Ascending aorta (tissue), 2 donors: Measurements from ENCODE around the gene FOSL1. TPM values are rescaled to one million over a fixed set of nuclear protein-coding genes. Genes with fewer than 3 reads are reported as not detected.

Source experiments
- DNase-seq, 2 donors: peaks; one replicate each; pipeline ENCODE4 v3.0.0-alpha.2; 2019; ENCODE audit warnings: low spot score in 2 of 2
- H3K27ac ChIP-seq, 2 donors: fragments of 200-600 bp; sonication (generic); one replicate each; pipeline ENCODE4 v1.5.1; 2016 to 2017; ENCODE audit warnings: mild to moderate bottlenecking in 1 of 2
- H3K27me3 ChIP-seq: fragments of 200-600 bp; sonication (generic); one replicate; pipeline ENCODE4 v1.5.1; 2017
- H3K36me3 ChIP-seq, 2 donors: fragments of 200-600 bp; sonication (generic); one replicate each; pipeline ENCODE4 v1.5.1; 2016
- H3K4me1 ChIP-seq, 2 donors: fragments of 200-600 bp; sonication (generic); one replicate each; pipeline ENCODE4 v1.5.1; 2016 to 2017; ENCODE audit warnings: mild to moderate bottlenecking in 1 of 2
- H3K4me3 ChIP-seq, 2 donors: fragments of 200-600 bp; sonication (generic); one replicate each; pipeline ENCODE4 v1.5.1; 2016 to 2017; ENCODE audit warnings: mild to moderate bottlenecking in 1 of 2
- H3K9me3 ChIP-seq, 2 donors: fragments of 200-600 bp; sonication (generic); one replicate each; pipeline ENCODE4 v1.5.1; 2016
- intact Hi-C: fragments of 100-400 bp; cut with DNase I; formaldehyde crosslinking; loops from one replicate; pipeline ENCODE4 v1.15.1; 2023
- total RNA-seq: library from RNA; depleted of rRNA; stranded (reverse); fragments of >200 nt; gene quantifications from one replicate; pipeline ENCODE4 v1.1.0, GENCODE V29; 2016
- TF ChIP-seq, protein P1 (sequence below), 3 experiments: fragments of 200-600 bp in 2 of 3; fragments of 450-650 bp in 1 of 3; sonication (generic) in 2 of 3; IDR thresholded peaks; one replicate each; pipeline ENCODE4 v1.5.1; 2016 to 2019; ENCODE audit warnings: antibody characterized with exemption in 3 of 3, mild to moderate bottlenecking in 1 of 3, moderate library complexity in 1 of 3

FOSL1 gene
- total RNA-seq, 1 donor from 2014 or later: 123 TPM

DNA sequence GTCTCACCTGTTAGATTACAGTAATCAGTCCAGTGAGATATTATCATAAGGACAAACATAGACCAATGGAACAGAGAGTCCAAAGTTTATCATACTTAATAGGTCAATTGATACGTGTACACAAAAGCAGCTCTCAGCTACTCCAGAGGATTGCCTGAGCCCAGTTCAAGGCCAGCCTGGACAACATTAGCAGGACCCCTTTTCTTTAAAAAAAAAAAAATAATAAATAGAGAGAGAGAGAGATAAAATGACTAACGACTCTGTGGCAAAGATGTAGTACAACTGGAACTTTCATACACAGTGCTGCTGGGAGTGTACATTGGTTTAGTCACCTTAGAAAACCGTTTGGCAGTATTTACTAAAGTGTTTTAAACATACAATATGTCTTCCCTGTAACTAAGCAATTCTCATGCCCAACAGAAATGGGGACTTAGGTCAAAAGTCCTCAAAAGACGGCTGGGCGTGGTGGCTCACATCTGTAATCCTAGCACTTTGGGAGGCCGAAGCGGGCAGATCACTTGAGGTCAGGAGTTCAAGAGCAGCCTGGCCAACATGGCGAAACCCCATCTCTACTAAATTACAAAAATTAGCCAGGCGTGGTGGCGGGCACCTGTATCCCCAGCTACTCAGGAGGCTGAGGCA is 55.8 kb downstream of the FOSL1 start:
- Histone ChIP-seq H3K27me3 (no peaks in the 10 kb centered on the region), H3K4me1 (no peaks in the 10 kb centered on the region), H3K36me3 (no peaks in the 10 kb centered on the region), H3K27ac (no peak overlapping the region), H3K9me3 (no peaks in the 10 kb centered on the region), H3K4me3 (no peak overlapping the region)
- intact Hi-C loops: no loop called here
- TF ChIP-seq, protein P1, sequence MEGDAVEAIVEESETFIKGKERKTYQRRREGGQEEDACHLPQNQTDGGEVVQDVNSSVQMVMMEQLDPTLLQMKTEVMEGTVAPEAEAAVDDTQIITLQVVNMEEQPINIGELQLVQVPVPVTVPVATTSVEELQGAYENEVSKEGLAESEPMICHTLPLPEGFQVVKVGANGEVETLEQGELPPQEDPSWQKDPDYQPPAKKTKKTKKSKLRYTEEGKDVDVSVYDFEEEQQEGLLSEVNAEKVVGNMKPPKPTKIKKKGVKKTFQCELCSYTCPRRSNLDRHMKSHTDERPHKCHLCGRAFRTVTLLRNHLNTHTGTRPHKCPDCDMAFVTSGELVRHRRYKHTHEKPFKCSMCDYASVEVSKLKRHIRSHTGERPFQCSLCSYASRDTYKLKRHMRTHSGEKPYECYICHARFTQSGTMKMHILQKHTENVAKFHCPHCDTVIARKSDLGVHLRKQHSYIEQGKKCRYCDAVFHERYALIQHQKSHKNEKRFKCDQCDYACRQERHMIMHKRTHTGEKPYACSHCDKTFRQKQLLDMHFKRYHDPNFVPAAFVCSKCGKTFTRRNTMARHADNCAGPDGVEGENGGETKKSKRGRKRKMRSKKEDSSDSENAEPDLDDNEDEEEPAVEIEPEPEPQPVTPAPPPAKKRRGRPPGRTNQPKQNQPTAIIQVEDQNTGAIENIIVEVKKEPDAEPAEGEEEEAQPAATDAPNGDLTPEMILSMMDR (IDR thresholded peaks at IDR 0.05): no peak
- no peak for DNase-seq

DNA sequence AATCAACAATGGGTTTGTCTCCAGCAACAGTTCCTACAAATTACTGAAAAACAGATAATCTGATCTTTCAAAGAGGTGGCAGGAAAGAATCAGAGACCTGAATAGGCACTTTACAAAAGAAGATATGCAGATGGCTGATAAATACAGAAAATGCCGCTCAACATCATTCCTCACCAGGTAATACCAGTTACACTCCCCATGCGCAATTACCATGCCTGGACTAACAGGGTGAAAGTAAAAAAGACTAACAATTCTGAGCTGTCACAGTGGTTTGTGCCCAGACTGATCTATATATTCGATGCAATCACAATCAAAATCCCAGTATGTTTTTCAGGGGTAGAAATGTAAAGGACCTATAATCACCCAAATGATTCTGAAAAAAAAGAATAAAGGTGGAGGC is 56.4 kb downstream of the FOSL1 start:
- H3K9me3 ChIP-seq: no peaks in the 10 kb centered on the region
- H3K27ac ChIP-seq: no peak overlapping the region
- intact Hi-C loops: no loop called here
- no peak overlapping the region for H3K4me3 ChIP-seq
- no peak for DNase-seq
- H3K36me3 ChIP-seq: no peaks in the 10 kb centered on the region
- TF ChIP-seq, protein P1 (IDR thresholded peaks at IDR 0.05): no peak
- no peaks in the 10 kb centered on the region for H3K27me3 ChIP-seq
- H3K4me1 ChIP-seq: no peaks in the 10 kb centered on the region

DNA sequence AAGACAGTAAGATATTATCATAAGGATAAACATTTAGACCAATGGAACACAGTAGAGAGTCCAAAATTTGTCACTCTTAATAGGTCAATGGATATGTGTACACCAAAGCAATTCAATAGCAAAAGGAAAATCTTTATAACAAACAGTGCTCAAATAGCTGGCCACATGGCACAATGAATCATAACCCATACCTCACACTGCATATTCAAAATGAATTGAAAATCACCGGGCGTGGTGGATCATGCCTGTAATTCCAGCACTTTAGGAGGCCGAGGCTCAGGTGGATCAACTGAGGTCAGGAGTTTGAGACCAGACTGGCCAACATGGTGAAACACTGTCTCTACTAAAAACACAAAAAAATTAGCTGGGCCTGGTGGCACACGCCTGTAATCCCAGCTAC is 58.0 kb downstream of the FOSL1 start:
- no peaks in the 10 kb centered on the region for H3K9me3 ChIP-seq
- TF ChIP-seq, protein P1 (IDR thresholded peaks at IDR 0.05): no peak
- H3K27ac ChIP-seq: no peak overlapping the region
- no peak for DNase-seq
- H3K4me3 ChIP-seq: no peak overlapping the region
- no peaks in the 10 kb centered on the region for H3K4me1 ChIP-seq
- no peaks in the 10 kb centered on the region for H3K27me3 ChIP-seq
- H3K36me3 ChIP-seq: no peaks in the 10 kb centered on the region
- intact Hi-C loops: no loop called here

Other genes with a start within 250 kb of the FOSL1 start
- 115 TPM for gene RELA, start 237.5 kb downstream of the FOSL1 start, total RNA-seq
- gene KAT5, start 188.1 kb downstream of the FOSL1 start, total RNA-seq: 31.0 TPM
- gene RNASEH2C, start 179.6 kb downstream of the FOSL1 start, total RNA-seq: 155 TPM
- gene AP5B1, start 119.4 kb downstream of the FOSL1 start, total RNA-seq: 31.8 TPM
- not detected for gene OVOL1, start 113.3 kb downstream of the FOSL1 start, total RNA-seq
- not detected for gene SNX32, start 66.4 kb downstream of the FOSL1 start, total RNA-seq
- 974 TPM for gene CFL1, start 42.2 kb downstream of the FOSL1 start, total RNA-seq
- 45.0 TPM for gene MUS81, start 40.0 kb downstream of the FOSL1 start, total RNA-seq
- gene EFEMP2, start 27.6 kb downstream of the FOSL1 start, total RNA-seq: 92.8 TPM
- not detected for gene CTSW, start 20.6 kb downstream of the FOSL1 start, total RNA-seq
- gene FIBP, start 11.9 kb downstream of the FOSL1 start, total RNA-seq: 57.2 TPM
- 184 TPM for gene CCDC85B, start 9.7 kb downstream of the FOSL1 start, total RNA-seq
- 25.3 TPM for gene C11orf68, start 18.7 kb upstream of the FOSL1 start, total RNA-seq
- 135 TPM for gene DRAP1, start 19.0 kb upstream of the FOSL1 start, total RNA-seq
- not detected for gene TSGA10IP, start 45.1 kb upstream of the FOSL1 start, total RNA-seq
- 28.4 TPM for gene SART1, start 61.3 kb upstream of the FOSL1 start, total RNA-seq
- 15.6 TPM for gene EIF1AD, start 101.8 kb upstream of the FOSL1 start, total RNA-seq
- 11.7 TPM for gene BANF1, start 102.1 kb upstream of the FOSL1 start, total RNA-seq
- 4.4 TPM for gene CST6, start 111.6 kb upstream of the FOSL1 start, total RNA-seq
- not detected for gene CATSPER1, start 126.1 kb upstream of the FOSL1 start, total RNA-seq
- not detected for gene GAL3ST3, start 148.8 kb upstream of the FOSL1 start, total RNA-seq
- gene SF3B2, start 152.0 kb upstream of the FOSL1 start, total RNA-seq: 128 TPM
- 138 TPM for gene PACS1, start 169.9 kb upstream of the FOSL1 start, total RNA-seq